A549 (cell line): ENCODE data around the gene LRP6. TPM values are rescaled to one million over a fixed set of nuclear protein-coding genes. Genes with fewer than 3 reads are reported as not detected.

Experiments used
- ATAC-seq, 2 experiments: fragments of 200-7000 bp in 1 of 2; fragments of >200 bp in 1 of 2; cut with Nextera tagmentation in 1 of 2; cut with Tn5 transposase in 1 of 2; 3 replicates each; pipeline versions ENCODE4 v1.8.0 to v1.9.1; 2018 to 2020; ENCODE audit warnings: mild to moderate bottlenecking in 1 of 2, moderate library complexity in 1 of 2
- CTCF ChIA-PET: fragments of 300-600 bp; sonication (Branson Sonifier 250); formaldehyde crosslinking; extraction: SDS; loops from one replicate; lab custom pipeline; 2021; ENCODE audit warnings: antibody characterized with exemption, inconsistent platforms; lab: Yijun Ruan, JAX
- POLR2A ChIA-PET: fragments of 350-600 bp; formaldehyde crosslinking; extraction: SDS; loops from one replicate; lab custom pipeline; 2021; ENCODE audit warnings: antibody characterized with exemption, inconsistent platforms; lab: Yijun Ruan, JAX
- DNase-seq, 2 experiments: peaks; one replicate each; pipeline versions ENCODE4 v3.0.0 to v3.0.0-alpha.2; 2011 to 2016; ENCODE audit warnings: low read depth in 1 of 2, low spot score in 1 of 2
- FAIRE-seq: peaks from 2 replicates; lab custom pipeline; 2011; peaks lifted over from hg19 to GRCh38; lab: Jason Lieb, UNC
- H3K27ac ChIP-seq, 2 experiments: fragments of >200 bp; sonication (Bioruptor Twin); formaldehyde crosslinking; 3 replicates each; pipeline ENCODE4 v1.5.1; 2016 to 2017
- H3K4me1 ChIP-seq: fragments of >200 bp; sonication (Bioruptor Twin); formaldehyde crosslinking; 3 replicates; pipeline ENCODE4 v1.6.1; 2016
- H3K4me2 ChIP-seq: fragments of >200 bp; sonication (Bioruptor Twin); formaldehyde crosslinking; 3 replicates; pipeline ENCODE4 v1.6.1; 2016
- H3K4me3 ChIP-seq: fragments of >200 bp; sonication (Bioruptor Twin); formaldehyde crosslinking; 3 replicates; pipeline ENCODE4 v1.5.1; 2016
- H3K9me3 ChIP-seq: fragments of >200 bp; sonication (Bioruptor Twin); formaldehyde crosslinking; 3 replicates; pipeline ENCODE4 v1.6.1; 2016
- ATOH8 ChIP-seq: fragments of 250-450 bp; sonication (Bioruptor Pico); IDR thresholded peaks from 2 replicates; pipeline ENCODE4 v1.5.0; 2020; ENCODE audit warnings: low read depth, mild to moderate bottlenecking, moderate library complexity
- CBX8 ChIP-seq: fragments of 200-600 bp; sonication (generic); IDR thresholded peaks from 2 replicates; pipeline ENCODE4 v1.6.1; 2016
- CHD2 ChIP-seq: fragments of 150-350 bp; IDR thresholded peaks from 2 replicates; pipeline ENCODE4 v1.6.1; 2014; ENCODE audit warnings: low read length; ENCODE audit not compliant: partially characterized antibody
- E2F6 ChIP-seq: IDR thresholded peaks from 2 replicates; pipeline ENCODE4 v1.6.1; 2012; ENCODE audit warnings: low read depth, borderline replicate concordance
- ESRRA ChIP-seq: fragments of 150-350 bp; IDR thresholded peaks from 2 replicates; pipeline ENCODE4 v1.6.1; 2014; ENCODE audit warnings: mild to moderate bottlenecking, low read length, borderline replicate concordance
- FOSB ChIP-seq: fragments of 250-450 bp; sonication (Bioruptor Pico); IDR thresholded peaks from 2 replicates; pipeline ENCODE4 v1.5.0; 2020; ENCODE audit warnings: mild to moderate bottlenecking, moderate library complexity
- FOSL2 ChIP-seq, 2 experiments: fragments of 450-650 bp in 1 of 2; fragments of >200 bp in 1 of 2; sonication (Bioruptor Twin) in 1 of 2; formaldehyde crosslinking; IDR thresholded peaks; 2 replicates each; pipeline versions ENCODE4 v1.5.0 to v1.6.1; 2016 to 2020; ENCODE audit warnings: mild to moderate bottlenecking in 1 of 2, moderate library complexity in 1 of 2
- HEYL ChIP-seq: fragments of 250-450 bp; sonication (Bioruptor Pico); IDR thresholded peaks from 2 replicates; pipeline ENCODE4 v1.8.0; 2021; ENCODE audit warnings: mild to moderate bottlenecking, moderate library complexity
- HOXA7 ChIP-seq: fragments of 250-450 bp; sonication (Bioruptor Pico); IDR thresholded peaks from 2 replicates; pipeline ENCODE4 v1.5.0; 2020; ENCODE audit warnings: mild to moderate bottlenecking, moderate library complexity
- JUNB ChIP-seq: fragments of >200 bp; sonication (Bioruptor Twin); formaldehyde crosslinking; IDR thresholded peaks from 2 replicates; pipeline ENCODE4 v1.6.1; 2016
- KDM5A ChIP-seq: fragments of 200-600 bp; sonication (generic); IDR thresholded peaks from 2 replicates; pipeline ENCODE4 v1.6.1; 2016; ENCODE audit warnings: antibody characterized with exemption, mild to moderate bottlenecking
- MAZ ChIP-seq: fragments of 150-350 bp; IDR thresholded peaks from 2 replicates; pipeline ENCODE4 v1.6.1; 2014; ENCODE audit warnings: antibody characterized with exemption, low read depth, low read length, borderline replicate concordance
- NR3C1 ChIP-seq: fragments of >200 bp; sonication (Bioruptor Twin); formaldehyde crosslinking; IDR thresholded peaks from 3 replicates; pipeline ENCODE4 v1.6.1; 2017
- POLR2A ChIP-seq: IDR thresholded peaks from 2 replicates; pipeline ENCODE4 v1.6.1; 2012; ENCODE audit warnings: mild to moderate bottlenecking, low read length
- RAD21 ChIP-seq, 2 experiments: fragments of >200 bp in 1 of 2; sonication (Bioruptor Twin) in 1 of 2; formaldehyde crosslinking in 1 of 2; IDR thresholded peaks in 1 of 2; conservative IDR thresholded peaks in 1 of 2; 2 replicates in 1 of 2; 3 replicates in 1 of 2; pipeline ENCODE4 v1.6.1; 2012 to 2018; ENCODE audit warnings: inconsistent platforms in 1 of 2
- RNF2 ChIP-seq: fragments of 200-600 bp; sonication (generic); IDR thresholded peaks from 2 replicates; pipeline ENCODE4 v1.6.1; 2016; ENCODE audit warnings: low read depth, mild to moderate bottlenecking, antibody characterized with exemption, moderate library complexity, borderline replicate concordance
- TP53 ChIP-seq: fragments of 250-450 bp; sonication (Bioruptor Pico); IDR thresholded peaks from 2 replicates; pipeline ENCODE4 v1.5.0; 2021; ENCODE audit warnings: mild to moderate bottlenecking, moderate library complexity
- USF2 ChIP-seq: fragments of 450-650 bp; IDR thresholded peaks from 2 replicates; pipeline ENCODE4 v1.6.1; 2014; ENCODE audit warnings: antibody characterized with exemption
- ZFP36 ChIP-seq: fragments of 450-650 bp; IDR thresholded peaks from 2 replicates; pipeline ENCODE4 v1.6.1; 2014; ENCODE audit warnings: borderline replicate concordance; ENCODE audit not compliant: partially characterized antibody
- ZNF302 ChIP-seq: fragments of 250-450 bp; sonication (Bioruptor Pico); IDR thresholded peaks from 2 replicates; pipeline ENCODE4 v1.9.0; 2021; ENCODE audit warnings: inconsistent platforms, mild to moderate bottlenecking, moderate library complexity
- WGBS: methylation state at CpG from one replicate; pipeline ENCODE4 v1.1.6; 2017; ENCODE audit errors: missing lambda C conversion rate; 5-methylcytosine and 5-hydroxymethylcytosine counted together
- polyA plus RNA-seq, 4 experiments: library from polyadenylated mRNA; depleted of rRNA in 3 of 4; stranded (reverse); fragments of >200 nt; fragmentation: RNase III in 1 of 4; extraction: RNeasy Plus Mini Kit Qiagen cat#74134 plus additional on column Dnase treatment in 1 of 4; gene quantifications; 2 replicates in 3 of 4; 3 replicates in 1 of 4; pipeline ENCODE4 v1.2.3, GENCODE V29; 2011 to 2017
- TF ChIP-seq, protein P1 (sequence below): fragments of 200-600 bp; sonication (generic); IDR thresholded peaks from 2 replicates; pipeline ENCODE4 v1.6.1; 2016; ENCODE audit warnings: antibody characterized with exemption, mild to moderate bottlenecking, moderate library complexity
- TF ChIP-seq, protein P2 (sequence below): IDR thresholded peaks from 2 replicates; pipeline ENCODE4 v1.6.1; 2012
- TF ChIP-seq, protein P3 (sequence below): IDR thresholded peaks from 2 replicates; pipeline ENCODE4 v1.6.1; 2012
- TF ChIP-seq, protein P4 (sequence below): fragments of >200 bp; sonication (Bioruptor Twin); formaldehyde crosslinking; IDR thresholded peaks from 3 replicates; pipeline ENCODE4 v1.6.1; 2016

The LRP6 gene
- polyA plus RNA-seq, 2 of the 4 experiments (the other 2 are of a cell fraction): 26.6 to 50.3 TPM

DNA sequence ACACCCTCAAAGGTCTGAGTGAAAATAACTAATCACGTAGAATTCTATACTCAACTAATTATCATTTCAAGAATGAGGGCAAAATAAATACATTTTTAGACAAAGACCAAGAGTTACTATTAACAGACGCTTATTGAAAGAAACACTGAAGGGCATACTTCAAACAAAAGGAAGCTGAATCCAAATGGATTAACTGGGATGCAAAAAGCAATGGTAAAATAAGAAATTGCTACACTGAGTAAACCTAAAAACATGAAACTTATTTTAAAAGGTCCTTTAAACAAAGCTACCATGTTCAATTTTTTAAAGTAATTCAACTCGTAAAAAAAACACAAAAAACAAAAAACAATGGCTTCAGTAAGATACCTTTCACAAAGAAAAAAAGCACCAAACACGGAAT is 28.2 kb downstream of the LRP6 start:
- 88% methylated on average over 4 of the region's 4 CpGs for WGBS
- H3K27ac ChIP-seq: no peak overlapping the region
- POLR2A ChIA-PET: no interaction called here
- no peak for TF ChIP-seq ZFP36
- no peak for TF ChIP-seq ATOH8 (CRISPR knock-in tag)
- TF ChIP-seq CHD2: no peak
- TF ChIP-seq, protein P1, sequence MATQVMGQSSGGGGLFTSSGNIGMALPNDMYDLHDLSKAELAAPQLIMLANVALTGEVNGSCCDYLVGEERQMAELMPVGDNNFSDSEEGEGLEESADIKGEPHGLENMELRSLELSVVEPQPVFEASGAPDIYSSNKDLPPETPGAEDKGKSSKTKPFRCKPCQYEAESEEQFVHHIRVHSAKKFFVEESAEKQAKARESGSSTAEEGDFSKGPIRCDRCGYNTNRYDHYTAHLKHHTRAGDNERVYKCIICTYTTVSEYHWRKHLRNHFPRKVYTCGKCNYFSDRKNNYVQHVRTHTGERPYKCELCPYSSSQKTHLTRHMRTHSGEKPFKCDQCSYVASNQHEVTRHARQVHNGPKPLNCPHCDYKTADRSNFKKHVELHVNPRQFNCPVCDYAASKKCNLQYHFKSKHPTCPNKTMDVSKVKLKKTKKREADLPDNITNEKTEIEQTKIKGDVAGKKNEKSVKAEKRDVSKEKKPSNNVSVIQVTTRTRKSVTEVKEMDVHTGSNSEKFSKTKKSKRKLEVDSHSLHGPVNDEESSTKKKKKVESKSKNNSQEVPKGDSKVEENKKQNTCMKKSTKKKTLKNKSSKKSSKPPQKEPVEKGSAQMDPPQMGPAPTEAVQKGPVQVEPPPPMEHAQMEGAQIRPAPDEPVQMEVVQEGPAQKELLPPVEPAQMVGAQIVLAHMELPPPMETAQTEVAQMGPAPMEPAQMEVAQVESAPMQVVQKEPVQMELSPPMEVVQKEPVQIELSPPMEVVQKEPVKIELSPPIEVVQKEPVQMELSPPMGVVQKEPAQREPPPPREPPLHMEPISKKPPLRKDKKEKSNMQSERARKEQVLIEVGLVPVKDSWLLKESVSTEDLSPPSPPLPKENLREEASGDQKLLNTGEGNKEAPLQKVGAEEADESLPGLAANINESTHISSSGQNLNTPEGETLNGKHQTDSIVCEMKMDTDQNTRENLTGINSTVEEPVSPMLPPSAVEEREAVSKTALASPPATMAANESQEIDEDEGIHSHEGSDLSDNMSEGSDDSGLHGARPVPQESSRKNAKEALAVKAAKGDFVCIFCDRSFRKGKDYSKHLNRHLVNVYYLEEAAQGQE: no peak
- no peak for TF ChIP-seq FOSL2 (IDR thresholded peaks at IDR 0.05)
- no peak for TF ChIP-seq FOSL2 (CRISPR knock-in tag; IDR thresholded peaks at IDR 0.05)
- TF ChIP-seq CBX8: no peak
- TF ChIP-seq MAZ: no peak
- TF ChIP-seq HOXA7: no peak
- TF ChIP-seq ZNF302 (CRISPR knock-in tag): no peak
- no peak for TF ChIP-seq RNF2
- no peak for TF ChIP-seq FOSB (CRISPR knock-in tag)
- TF ChIP-seq TP53 (CRISPR knock-in tag): no peak
- TF ChIP-seq, all 56 proteins: peak for 0
- peaks cover 36% of the 10 kb centered on the region for H3K4me1 ChIP-seq
- H3K9me3 ChIP-seq: no peaks in the 10 kb centered on the region
- CTCF ChIA-PET: interaction anchor here (0.8 kb wide), 1 partner anchor 10 kb away, joined by 7 read pairs; no protein-coding TSS in a partner anchor
- H3K4me3 ChIP-seq: no peak overlapping the region
- FAIRE-seq: no peak
- ATAC-seq: no peak
- no peak overlapping the region for H3K4me2 ChIP-seq
- no peak for DNase-seq

- ATAC-seq: no peak
- H3K4me1 ChIP-seq: peaks cover 31% of the 10 kb centered on the region
- CTCF ChIA-PET: interaction anchor here (0.6 to 1.7 kb wide), 3 partner anchors 9 to 419 kb away, joined by 3 to 4 read pairs (median 3); no protein-coding TSS in a partner anchor
- TF ChIP-seq, protein P1: no peak
- TF ChIP-seq JUNB (no peak), RAD21 (conservative IDR thresholded peaks at IDR 0.05 in 1 of 2, IDR thresholded peaks at IDR 0.05 in 1 of 2) (no peak), MAZ (no peak), USF2 (no peak), ESRRA (no peak), E2F6 (no peak), HEYL (CRISPR knock-in tag) (no peak), FOSL2 (IDR thresholded peaks at IDR 0.05) (no peak), FOSL2 (CRISPR knock-in tag; IDR thresholded peaks at IDR 0.05) (no peak), ZNF302 (CRISPR knock-in tag) (no peak), NR3C1 (no peak), KDM5A (no peak), POLR2A (no peak)
- TF ChIP-seq, protein P2, sequence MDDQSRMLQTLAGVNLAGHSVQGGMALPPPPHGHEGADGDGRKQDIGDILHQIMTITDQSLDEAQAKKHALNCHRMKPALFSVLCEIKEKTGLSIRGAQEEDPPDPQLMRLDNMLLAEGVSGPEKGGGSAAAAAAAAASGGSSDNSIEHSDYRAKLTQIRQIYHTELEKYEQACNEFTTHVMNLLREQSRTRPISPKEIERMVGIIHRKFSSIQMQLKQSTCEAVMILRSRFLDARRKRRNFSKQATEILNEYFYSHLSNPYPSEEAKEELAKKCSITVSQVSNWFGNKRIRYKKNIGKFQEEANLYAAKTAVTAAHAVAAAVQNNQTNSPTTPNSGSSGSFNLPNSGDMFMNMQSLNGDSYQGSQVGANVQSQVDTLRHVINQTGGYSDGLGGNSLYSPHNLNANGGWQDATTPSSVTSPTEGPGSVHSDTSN: no peak
- TF ChIP-seq, protein P3, sequence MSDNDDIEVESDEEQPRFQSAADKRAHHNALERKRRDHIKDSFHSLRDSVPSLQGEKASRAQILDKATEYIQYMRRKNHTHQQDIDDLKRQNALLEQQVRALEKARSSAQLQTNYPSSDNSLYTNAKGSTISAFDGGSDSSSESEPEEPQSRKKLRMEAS: no peak
- TF ChIP-seq, protein P4, sequence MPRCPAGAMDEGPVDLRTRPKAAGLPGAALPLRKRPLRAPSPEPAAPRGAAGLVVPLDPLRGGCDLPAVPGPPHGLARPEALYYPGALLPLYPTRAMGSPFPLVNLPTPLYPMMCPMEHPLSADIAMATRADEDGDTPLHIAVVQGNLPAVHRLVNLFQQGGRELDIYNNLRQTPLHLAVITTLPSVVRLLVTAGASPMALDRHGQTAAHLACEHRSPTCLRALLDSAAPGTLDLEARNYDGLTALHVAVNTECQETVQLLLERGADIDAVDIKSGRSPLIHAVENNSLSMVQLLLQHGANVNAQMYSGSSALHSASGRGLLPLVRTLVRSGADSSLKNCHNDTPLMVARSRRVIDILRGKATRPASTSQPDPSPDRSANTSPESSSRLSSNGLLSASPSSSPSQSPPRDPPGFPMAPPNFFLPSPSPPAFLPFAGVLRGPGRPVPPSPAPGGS: no peak
These were observed 29.9 kb downstream of the LRP6 start for GRCh38 chr12:12236896-12237295.

More at GRCh38 chr12:12236896-12237295, 29.9 kb downstream of the LRP6 start:
- POLR2A ChIA-PET: interaction anchor here (1.1 kb wide), 1 partner anchor 30 kb away, joined by 3 read pairs; the partner anchor contains the start of gene LRP6
- Histone ChIP-seq H3K4me2 (no peak overlapping the region), H3K27ac (no peak overlapping the region), H3K4me3 (no peak overlapping the region), H3K9me3 (no peaks in the 10 kb centered on the region)
- FAIRE-seq (no peak), DNase-seq (no peak)
